Measurements from ENCODE around the gene TCF20.

TCF20 gene

GRCh38 chr22:42282252-42282942 lies 11.9 kb upstream of the TCF20 start:
- no peak for DNase-seq (ENCODE audit: low spot score)

GRCh38 chr22:42281706-42282251 lies 11.3 kb upstream of the TCF20 start:
- no peak for DNase-seq (ENCODE audit: low spot score)

DNA sequence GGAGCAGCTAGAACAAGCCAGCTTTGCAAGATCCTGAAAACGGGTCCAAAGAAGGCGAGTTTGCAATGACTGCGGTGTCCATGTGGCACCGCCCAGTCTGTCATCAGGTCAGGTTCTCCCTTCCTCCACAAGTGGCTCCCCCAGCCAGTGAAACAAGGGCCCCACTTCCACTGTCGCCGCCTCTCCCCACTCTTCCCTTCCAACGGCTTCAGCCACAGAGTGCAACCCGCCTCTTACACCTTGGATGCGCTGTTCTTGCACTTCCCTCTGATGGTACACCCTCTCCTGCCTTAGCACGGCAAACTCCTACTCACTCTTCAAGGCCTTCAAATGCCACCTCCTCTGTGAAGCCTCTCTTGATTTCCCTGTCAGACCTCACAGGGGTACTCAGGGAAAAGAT lies 10.8 kb upstream of the TCF20 start:
- no peak for DNase-seq (ENCODE audit: low spot score)

DNA sequence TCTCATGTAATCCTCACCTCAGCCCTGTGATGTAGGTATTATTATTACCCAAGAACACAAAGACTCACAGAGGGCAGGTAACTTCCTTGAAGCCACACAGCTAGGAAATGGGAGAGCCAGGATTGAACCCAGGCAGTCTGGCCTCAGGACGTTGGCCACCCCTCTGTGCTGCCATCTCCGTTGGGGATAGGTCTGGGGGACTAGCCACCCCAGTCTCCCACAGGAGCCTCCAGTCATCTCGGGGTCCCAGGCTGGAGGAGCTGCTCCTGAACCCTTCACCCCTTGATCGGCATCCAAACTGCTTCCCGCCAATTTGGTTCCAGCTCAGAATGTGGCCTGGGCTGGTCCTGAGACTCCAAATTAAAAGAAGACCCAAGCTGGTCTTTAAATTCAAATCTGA lies 10.4 kb upstream of the TCF20 start:
- DNase-seq (ENCODE audit: low spot score), result no peak

DNA sequence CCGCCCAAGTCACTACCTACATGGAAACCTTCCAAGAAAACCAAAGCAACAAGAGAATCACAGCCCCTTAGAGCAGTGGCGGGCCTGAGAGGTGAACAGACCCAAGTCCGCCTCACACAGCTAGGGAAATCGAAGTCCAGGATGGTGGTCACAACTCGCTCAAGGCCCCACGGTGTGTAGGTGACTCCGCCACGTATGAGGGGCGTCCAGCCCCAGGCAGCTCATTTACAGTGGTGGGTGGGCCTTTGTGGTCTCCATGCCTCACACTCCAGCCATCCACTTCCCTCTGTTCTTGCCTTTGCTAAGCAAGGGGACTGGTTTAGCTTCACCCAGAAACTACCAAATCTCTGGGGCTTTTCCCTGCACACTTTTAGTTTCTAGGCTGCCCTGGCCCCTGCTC lies 9.7 kb upstream of the TCF20 start:
- no peak for DNase-seq (ENCODE audit: low spot score)

- no peak for DNase-seq (ENCODE audit: low spot score)
These were observed 9.1 kb upstream of the TCF20 start for GRCh38 chr22:42279425-42280020.

DNA sequence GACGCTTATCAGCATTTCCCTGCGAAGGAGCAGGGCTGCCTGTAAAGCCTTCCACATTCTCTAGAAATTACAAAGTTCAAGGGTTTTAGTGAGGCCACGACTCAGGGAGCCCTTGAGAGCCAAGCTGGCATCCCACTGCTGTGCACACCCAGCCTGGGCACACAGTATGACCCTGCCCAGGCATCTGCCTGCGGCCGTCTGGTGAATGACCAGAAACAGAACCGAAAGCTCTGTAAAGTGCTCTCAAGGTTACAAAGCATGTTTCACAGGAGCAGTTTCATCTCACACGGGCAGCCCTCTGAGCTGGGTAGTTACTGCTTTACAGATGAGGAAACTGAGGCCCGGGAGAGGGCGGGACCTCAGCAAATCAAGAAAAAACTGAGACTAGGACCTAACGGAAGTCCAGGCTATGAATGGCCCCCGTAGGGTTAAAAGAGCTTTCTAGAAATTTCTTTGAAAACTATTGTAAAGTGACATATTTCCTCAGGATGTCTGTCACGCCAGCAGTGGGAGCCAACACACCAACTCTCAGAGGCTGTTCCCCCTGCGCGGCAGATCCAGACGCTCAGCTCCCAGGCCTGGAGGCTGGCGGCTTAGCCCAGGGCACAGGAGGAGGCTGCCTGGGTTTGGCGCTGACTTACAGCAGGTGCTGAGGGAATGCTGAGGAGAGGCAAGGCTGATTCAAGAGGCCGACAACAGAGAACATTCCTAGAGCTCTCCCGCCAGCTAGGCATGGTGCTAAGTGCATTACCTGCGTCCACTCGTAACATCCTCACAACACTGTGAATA lies 7.7 kb upstream of the TCF20 start:
- DNase-seq (ENCODE audit: low spot score), result no peak

GRCh38 chr22:42277232-42277753 lies 6.8 kb upstream of the TCF20 start:
- no peak for DNase-seq (ENCODE audit: low spot score)

- DNase-seq (ENCODE audit: low spot score), result no peak
These were observed 5.5 kb upstream of the TCF20 start for GRCh38 chr22:42275970-42276369.

GRCh38 chr22:42275176-42275575 lies 4.7 kb upstream of the TCF20 start:
- no peak for DNase-seq (ENCODE audit: low spot score)

DNA sequence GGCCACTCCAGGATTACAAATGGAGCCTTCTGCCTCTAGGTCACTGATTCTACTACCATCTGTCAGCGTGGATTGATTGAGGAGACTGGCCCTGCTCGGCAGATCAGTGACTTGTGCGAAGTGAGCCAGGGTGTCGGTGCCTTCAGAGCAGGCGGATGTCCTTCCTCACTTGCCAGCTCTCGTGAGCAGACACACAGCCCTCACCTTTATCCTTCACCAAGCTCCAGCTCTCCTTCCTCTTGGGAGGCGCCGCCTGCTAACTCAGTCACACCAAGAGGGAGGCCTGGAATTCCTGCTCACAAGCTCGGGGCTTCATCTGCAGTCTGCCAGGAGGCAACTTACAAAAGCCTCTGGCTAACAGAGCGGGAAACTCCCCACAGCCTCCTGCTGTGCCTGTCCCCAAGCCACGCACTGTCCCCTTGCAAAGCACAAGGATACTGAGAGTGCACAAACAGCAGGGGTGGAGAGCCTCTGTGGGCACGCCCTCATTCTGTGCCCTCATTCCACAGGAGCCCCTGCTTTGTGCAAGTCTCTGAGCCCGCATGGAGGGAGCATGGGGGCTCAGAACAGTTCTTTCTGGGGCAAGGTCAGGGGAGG lies 3.5 kb upstream of the TCF20 start:
- DNase-seq (ENCODE audit: low spot score), result no peak

GRCh38 chr22:42272431-42272999 lies 2.1 kb upstream of the TCF20 start:
- no peak for DNase-seq (ENCODE audit: low spot score)

GRCh38 chr22:42271906-42272305 lies 1.5 kb upstream of the TCF20 start:
- no peak for DNase-seq (ENCODE audit: low spot score)

GRCh38 chr22:42271191-42271813 lies 849 bp upstream of the TCF20 start:
- DNase-seq (ENCODE audit: low spot score), result no peak

DNA sequence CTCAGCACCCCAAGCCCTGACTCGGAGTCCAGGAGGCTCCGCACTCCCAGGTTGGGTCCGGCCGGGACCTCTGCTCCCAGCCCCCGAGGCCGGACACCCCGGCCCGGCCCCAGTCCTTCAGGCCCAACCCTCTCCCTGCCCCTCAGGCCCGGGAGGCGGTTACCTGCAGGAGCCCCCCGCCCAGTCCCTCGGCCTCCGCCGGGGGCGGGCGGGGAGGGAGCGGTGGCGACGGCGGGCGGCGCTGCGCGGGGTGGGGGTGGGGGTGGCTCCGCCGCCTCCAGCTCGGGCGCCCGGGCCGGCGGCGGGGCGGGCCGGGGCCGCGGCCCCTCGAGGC lies 310 bp downstream of the TCF20 start:
- peak; percentile 85 for DNase-seq (ENCODE audit: low spot score)

GRCh38 chr22:42269432-42270175 lies 849 bp downstream of the TCF20 start:
- DNase-seq (ENCODE audit: low spot score), result peak; percentile 81

DNA sequence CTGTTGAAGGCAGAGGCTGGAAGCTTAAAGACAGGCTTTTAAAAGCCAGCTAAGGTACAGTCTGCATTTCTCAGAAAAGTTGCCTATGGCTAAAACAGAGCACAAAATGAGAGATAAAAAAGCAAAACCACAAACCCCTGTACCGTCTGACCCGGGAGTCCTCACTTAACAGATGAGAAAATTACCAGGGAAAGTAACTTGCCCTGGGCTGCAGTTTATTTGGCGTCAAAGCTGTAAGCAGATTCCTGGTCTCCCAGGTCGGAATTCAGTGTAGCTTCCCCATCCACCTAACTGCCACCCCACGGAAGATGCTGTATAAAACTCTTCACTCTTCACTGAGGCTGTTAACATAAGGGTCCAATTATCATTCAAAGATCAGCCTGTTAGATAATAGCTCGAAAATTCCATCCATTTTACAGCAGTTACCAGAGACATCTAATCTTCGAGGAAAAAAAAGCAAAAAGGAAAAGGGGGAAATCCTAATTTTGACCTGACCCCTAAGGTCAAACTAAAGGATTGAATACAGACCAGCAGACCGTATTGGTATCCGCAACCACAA lies 1.5 kb downstream of the TCF20 start:
- no peak for DNase-seq (ENCODE audit: low spot score)

DNA sequence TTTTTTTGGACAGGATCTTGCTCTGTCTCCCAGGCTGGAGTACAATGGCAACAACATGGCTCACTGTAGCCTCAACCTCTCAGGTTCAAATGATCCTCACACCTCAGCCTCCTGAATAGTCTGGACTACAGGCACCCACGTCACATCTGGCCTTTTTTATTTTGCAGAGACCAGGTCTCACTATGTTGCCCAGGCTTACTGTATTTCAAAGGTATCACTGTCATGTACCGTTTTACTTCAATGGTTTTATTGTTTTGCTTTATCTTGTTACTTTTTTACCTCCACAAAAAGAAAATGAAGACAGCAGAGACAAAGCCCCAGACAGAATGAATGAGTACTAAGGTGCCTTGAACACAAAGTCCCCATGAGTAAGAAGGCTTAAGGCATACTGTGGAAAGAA lies 5.1 kb downstream of the TCF20 start:
- no peak for DNase-seq (ENCODE audit: low spot score)

GRCh38 chr22:42263944-42264343 lies 6.5 kb downstream of the TCF20 start:
- no peak for DNase-seq (ENCODE audit: low spot score)

DNA sequence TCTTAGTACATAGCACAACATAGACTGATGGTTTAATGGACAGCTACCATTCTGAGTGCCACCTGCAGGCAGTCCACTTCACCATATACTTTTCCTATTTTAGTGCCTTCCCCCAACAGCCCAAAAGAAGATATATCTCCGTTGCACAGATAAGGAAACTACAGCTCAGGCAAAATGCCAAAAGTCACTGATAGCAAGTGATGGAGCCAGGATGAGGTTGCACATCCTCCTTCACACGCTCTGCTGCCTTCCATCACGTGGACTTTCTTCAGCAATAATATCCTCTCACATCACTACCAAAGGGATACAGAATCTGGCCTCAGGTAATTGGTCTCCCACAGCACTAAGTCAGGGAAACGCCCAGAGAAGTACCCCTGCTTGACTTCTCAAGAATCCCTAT lies 7.5 kb downstream of the TCF20 start:
- no peak for DNase-seq (ENCODE audit: low spot score)

DNA sequence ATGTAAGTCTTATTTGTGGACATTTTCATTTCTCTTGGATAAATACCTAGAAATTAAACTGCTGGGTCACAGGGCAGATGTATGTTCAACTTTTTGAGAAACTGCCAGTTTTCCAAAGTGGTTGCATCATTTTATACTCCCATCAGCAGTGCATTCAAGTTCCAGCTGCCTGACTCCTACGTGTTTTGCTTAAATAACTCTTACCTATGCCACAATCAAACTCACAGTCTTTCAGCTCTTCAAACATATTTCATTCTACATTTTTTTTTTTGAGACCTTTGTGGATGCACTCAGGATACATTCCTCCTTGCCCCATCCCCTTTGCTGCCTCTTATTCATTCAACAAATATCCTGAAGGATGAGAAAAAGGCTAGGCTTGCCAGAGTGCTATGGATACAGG lies 9.2 kb downstream of the TCF20 start:
- no peak for DNase-seq (ENCODE audit: low spot score)

Data from HuH-7.5 (cell line).